Measurements from ENCODE around the gene ZNRF2. TPM values are rescaled to one million over a fixed set of nuclear protein-coding genes. Genes with fewer than 3 reads are reported as not detected.
A peak's percentile ranks its signal among the peaks of the same experiment; 100 is the strongest.

Gene ZNRF2
- total RNA-seq, 4 donors from 2014 or later: 44.2 to 57.4 (median 48.0) TPM

- no peak for DNase-seq
- Histone ChIP-seq H3K4me1 (peaks cover 16 to 29% of the 10 kb centered on the region in 2 donors), H3K9me3 (no peaks in the 10 kb centered on the region), H3K27ac (no peak overlapping the region), H3K36me3 (no peaks in the 10 kb centered on the region), H3K4me3 (replicated peaks in 1 of 3) (no peak overlapping the region), H3K27me3 (no peaks in the 10 kb centered on the region)
- intact Hi-C loops (cut with DNase I): no loop called here
- no peak for TF ChIP-seq POLR2A (IDR thresholded peaks at IDR 0.05)
- no peak for TF ChIP-seq CTCF (IDR thresholded peaks at IDR 0.05)
- 94 to 96% methylated on average over 2 of the region's 2 CpGs for WGBS, 2 donors
These were observed 35.1 kb upstream of the ZNRF2 start for GRCh38 chr7:30249316-30249715.

- H3K4me3 ChIP-seq (replicated peaks in 1 of 3): no peak overlapping the region
- TF ChIP-seq POLR2A (IDR thresholded peaks at IDR 0.05) (no peak), CTCF (IDR thresholded peaks at IDR 0.05) (no peak)
- no peaks in the 10 kb centered on the region for H3K36me3 ChIP-seq
- H3K4me1 ChIP-seq: peaks cover 25 to 37% of the 10 kb centered on the region in 2 donors
- 89% methylated on average over 2 of the region's 2 CpGs for WGBS, 2 donors
- peak overlapping the region in 1 of 3 donors; percentile 24 for H3K27ac ChIP-seq
- H3K27me3 ChIP-seq: no peaks in the 10 kb centered on the region
- no peak for DNase-seq
- no peaks in the 10 kb centered on the region for H3K9me3 ChIP-seq
- intact Hi-C loops (cut with DNase I): no loop called here
These were observed 34.2 kb upstream of the ZNRF2 start for GRCh38 chr7:30249986-30250774.

- 92 to 96% methylated on average over 7 of the region's 7 CpGs for WGBS, 2 donors
- TF ChIP-seq POLR2A (IDR thresholded peaks at IDR 0.05) (no peak), CTCF (IDR thresholded peaks at IDR 0.05) (no peak)
- H3K36me3 ChIP-seq: no peaks in the 10 kb centered on the region
These were observed 32.6 kb upstream of the ZNRF2 start for GRCh38 chr7:30251708-30252329.

GRCh38 chr7:30252885-30253795, 31.3 kb upstream of the ZNRF2 start:
- peak; percentile 91 to 92 for DNase-seq
- WGBS, 2 donors: 37 to 55% methylated on average over 7 of the region's 7 CpGs
- peaks cover 26 to 41% of the 10 kb centered on the region in 2 donors for H3K4me1 ChIP-seq

More at GRCh38 chr7:30251708-30252329, 32.6 kb upstream of the ZNRF2 start:
- Histone ChIP-seq H3K4me3 (replicated peaks in 1 of 3) (no peak overlapping the region), H3K27me3 (no peaks in the 10 kb centered on the region), H3K9me3 (no peaks in the 10 kb centered on the region), H3K27ac (peak overlapping the region in 2 of 3 donors; percentile 93 to 97), H3K4me1 (peaks cover 26 to 41% of the 10 kb centered on the region in 2 donors)
- DNase-seq: peak in 1 of 2 donors; percentile 10
- intact Hi-C loops (cut with DNase I): no loop called here

More at GRCh38 chr7:30252885-30253795, 31.3 kb upstream of the ZNRF2 start:
- Histone ChIP-seq H3K27me3 (no peaks in the 10 kb centered on the region), H3K27ac (peak overlapping the region; percentile 93 to 97 (median 93)), H3K4me3 (replicated peaks in 1 of 3) (no peak overlapping the region), H3K36me3 (no peaks in the 10 kb centered on the region), H3K9me3 (no peaks in the 10 kb centered on the region)
- TF ChIP-seq POLR2A (IDR thresholded peaks at IDR 0.05): no peak
- TF ChIP-seq CTCF (IDR thresholded peaks at IDR 0.05): no peak
- intact Hi-C loops (cut with DNase I): no loop called here

Data from thyroid gland (tissue), 4 donors.